ENCODE results near the gene GABBR2.
"Not testable (repeated sequence)": the region's sequence is repeated elsewhere in the genome, so short reads cannot be mapped to it uniquely, and the experiment has no call there.

GABBR2 gene

DNA sequence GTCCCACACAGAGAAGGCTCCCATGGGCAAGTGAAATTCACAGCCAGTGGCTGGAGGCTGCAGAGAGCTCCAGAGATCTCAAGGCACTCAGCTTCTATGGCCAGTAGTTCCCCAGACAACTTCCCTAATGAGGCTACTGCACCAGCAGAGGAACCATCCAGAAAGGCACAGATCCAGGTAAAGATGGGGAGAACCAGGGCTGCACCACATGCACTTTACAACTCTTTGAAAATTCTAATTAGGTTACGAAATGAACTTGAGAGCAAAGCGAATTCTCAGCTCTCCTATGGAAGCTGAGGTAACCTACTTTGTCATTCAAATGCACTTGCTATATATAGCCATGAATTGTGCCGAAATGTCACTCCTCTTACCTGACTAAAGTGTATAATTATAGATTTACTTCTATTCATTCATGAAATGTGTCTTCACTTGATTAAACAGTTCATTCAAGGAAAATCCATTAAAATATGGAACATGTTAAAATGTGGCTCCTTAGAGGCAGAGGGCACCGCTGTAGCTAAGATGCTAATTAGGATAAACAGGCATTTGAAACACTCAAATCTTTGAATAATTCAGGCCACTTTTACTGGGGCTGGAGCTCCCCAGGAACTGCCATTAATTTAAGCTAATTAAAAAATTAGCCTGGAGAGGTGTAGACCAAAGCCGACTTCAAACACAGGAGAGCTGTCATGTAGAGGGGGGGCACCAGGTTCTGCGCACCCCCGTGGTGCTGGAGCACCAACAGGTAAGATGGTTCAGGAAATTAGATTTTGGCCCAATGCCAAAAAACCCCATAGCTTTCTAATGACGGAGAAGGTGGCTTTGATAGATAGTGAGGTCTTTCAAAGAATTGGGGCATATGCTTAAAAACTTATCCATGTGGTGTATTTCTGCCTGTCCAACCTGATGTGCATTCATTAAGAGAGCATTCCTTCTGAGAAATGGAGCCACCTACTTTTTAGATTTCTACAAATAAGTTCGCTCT is 204.1 kb downstream of the GABBR2 start:
- no peak for DNase-seq

DNA sequence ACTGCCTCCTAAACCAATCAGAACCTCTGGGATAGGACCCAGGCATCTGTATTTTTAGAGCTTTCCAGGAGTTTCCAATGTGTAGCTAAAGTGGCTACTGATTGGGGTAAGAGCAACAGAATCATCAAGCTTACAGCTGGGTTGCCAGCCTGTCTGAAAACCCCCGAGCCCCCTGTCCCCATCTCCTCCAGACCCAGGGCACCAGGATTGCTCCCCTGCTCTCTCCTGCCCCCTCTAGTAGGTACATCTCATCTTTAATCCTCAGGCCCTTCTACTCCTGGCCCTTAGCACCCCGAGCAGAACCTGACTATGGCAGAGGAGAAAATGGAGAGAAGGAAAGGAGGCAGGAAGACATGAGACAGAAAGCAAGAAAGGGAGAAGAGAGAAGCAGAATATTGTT is 204.9 kb downstream of the GABBR2 start:
- DNase-seq, result no peak

DNA sequence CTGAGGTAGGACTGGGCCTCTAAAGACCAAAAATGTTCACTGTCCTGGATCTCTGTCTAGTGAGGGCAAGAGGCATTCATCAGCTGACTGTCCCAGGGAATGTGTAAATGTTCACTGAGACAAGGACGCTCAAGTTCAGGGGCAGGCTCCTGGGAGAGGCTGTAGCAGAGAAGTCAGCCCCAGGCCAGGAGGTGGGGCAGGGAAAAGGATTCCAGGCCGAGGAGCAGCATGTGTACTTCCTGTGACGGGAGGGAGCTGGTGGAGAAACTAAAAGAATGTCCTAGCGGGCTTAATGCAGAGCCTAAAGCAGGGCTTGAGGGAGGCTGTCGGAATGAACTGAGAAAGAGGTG is 205.8 kb downstream of the GABBR2 start:
- DNase-seq, result no peak

DNA sequence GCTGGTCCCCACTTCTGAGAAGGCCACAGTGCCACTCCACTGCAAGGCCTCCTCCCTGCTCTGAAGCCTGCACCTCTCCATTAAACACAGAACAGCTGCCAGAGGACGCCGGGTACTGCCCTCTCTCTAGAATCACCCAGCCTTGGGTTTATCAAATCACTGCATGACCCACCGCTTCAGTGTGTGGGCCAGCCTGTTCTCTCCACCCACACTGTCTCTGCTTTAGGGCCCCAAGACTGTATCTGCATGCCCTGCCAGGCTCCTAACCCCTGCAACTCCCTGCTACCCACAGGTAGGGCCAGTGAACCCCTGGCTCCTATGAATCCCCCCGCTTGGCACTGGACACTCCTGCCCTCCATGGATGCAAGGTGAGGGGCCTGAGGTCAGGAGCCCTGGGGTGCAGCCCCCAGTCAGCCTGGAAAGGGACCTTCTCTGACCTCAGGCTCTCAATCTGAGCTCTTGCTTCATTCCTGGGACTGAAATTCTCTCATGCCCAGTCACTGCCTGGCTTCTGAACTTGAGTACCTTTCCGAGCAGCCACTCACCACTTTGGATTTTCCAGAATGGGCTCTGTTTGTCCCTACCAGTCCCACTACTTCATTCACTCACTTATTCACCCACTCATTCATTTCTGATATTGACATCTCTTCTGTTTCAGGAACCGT is 206.3 kb downstream of the GABBR2 start:
- DNase-seq, result no peak

DNA sequence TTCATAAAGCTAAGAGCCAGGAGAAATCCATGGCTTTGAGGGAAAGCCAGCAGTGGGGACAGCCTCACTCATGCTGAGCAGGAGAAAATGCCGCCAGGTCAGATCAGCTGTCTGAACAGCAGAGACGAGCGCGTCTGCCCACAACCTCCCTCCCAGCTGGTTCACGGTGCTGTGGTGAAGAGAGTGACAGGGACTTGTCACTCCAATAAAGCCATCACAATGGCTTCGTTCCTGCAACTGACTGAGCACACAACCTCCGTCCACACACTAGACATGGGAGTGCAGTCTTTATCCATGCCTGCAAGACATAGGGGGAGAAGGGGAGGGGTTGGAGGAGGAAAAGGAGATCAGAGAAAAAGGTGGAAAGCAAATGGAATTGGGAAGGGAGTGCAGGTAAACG is 206.9 kb downstream of the GABBR2 start:
- no peak for DNase-seq

DNA sequence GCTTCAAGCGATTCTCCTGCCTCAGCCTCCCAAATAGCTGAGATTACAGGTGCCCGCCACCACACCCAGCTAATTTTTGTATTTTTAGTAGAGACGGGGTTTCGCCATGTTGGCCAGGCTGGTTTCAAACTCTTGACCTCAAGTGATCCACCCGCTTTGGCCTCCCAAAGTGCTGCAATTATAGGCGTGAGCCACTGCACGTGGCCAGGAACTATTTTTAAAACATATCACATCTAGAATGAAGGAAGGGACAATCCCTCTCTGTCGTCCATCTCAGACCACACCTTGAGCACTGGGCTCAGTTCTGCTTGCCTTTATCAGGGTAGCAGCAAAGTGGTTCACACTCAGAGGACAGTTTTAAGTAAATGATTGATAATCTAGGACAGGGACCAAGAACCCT is 207.5 kb downstream of the GABBR2 start:
- not testable (repeated sequence) for DNase-seq

DNA sequence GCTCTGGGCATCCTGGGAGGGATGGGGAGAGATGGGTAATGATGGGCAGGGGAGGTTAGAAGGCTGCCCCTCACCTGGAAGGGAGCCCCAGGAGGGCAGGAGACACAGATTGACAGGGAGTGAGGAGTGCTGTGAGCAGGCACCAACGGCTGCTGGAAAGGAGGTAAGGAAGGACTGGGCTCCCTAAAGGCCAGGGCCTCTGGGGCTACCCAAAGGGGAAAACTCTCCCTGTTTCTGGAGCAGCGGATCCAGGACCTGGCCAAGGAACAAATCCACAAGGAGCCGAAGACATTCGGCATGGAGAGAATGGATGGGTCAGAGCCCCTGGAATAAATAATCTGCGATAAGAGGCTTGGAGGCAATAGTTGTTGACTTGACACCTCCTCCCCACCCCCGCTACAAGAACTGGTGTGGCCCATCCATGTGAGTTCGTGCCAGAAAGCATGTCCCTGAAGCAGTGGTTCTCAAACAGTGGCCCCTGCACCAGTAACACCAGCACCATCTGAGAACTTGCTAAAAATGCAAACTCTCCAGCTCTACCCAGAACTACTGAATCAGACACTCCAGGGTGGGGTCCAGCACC is 208.3 kb downstream of the GABBR2 start:
- DNase-seq, result no peak

DNA sequence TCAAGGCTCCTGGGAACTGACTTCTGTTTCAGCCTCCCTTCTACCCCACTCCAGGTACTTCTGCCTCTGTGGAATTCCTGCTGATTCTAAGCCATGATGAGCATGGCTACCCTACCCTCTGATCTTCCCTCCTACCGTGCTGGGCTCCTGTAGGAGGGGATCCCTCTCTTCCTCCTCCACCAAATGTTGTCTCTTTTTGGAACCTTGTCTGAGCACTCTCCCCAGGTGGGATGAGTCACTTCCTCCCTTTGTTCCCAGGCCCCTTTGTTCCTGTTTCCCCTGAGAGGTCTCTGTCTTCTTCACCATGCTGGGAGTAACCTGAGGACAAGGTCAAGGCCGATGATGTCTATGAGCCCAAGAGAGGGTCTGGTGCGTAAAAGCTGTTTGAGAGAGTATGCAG is 213.2 kb downstream of the GABBR2 start:
- DNase-seq, result no peak

DNA sequence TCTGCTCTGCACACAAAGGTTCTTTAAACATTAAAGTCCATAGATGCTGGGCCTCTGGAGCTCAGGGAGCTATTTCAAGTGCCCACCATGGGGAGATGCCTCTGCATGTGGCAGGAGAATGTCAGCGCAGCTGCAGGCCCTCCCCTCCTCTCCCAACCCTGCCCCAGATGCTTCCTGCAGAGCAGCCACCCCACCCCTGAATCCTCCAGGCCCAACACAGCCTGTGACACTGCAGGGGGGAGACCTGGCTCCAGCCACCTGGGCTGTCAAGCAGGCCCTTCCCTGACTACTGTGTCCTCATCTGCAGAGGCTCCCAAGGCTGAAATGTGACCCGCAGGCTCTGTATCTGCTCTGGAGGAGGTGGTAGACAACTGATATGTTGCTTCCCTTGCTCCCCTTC is 213.9 kb downstream of the GABBR2 start:
- no peak for DNase-seq

DNA sequence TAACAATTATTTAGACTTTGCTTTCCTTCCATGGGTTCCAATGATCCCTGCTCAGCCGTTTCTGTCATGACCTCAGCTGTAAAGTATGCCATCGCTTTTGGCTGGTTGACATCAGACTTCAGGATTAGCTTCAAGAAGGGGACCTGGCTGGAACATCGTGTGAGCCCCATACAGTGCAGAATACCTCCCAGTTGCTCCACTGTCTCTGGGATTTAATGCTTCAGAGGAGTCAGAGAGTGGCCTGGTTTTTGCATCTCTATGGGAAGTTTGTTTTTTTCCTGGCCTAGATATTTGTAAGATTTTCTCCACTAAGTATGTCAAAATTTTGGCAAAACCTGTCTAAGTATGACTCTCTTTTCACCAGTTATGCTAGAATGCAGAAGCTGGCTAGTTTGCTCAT is 216.9 kb downstream of the GABBR2 start:
- no peak for DNase-seq

DNA sequence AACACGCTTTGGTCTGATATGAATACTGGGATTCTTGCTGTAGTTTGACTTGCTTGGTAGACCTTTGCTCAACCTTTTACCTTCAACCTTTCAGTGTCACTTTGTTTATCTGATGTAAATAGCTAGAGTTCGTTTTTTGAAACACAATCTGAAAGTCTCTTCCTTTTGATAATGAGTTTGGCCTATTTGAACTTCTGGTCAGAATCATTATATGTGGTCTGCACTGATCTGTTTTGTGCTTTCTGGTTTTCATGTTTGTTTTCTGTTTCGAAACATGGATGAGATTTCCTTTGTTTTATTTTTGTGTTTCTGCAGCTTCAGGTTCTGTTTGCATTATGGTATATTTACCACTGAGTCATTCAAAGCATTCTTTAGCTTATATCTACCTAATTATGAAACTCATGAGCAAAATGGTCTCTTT is 217.5 kb downstream of the GABBR2 start:
- DNase-seq, result no peak

DNA sequence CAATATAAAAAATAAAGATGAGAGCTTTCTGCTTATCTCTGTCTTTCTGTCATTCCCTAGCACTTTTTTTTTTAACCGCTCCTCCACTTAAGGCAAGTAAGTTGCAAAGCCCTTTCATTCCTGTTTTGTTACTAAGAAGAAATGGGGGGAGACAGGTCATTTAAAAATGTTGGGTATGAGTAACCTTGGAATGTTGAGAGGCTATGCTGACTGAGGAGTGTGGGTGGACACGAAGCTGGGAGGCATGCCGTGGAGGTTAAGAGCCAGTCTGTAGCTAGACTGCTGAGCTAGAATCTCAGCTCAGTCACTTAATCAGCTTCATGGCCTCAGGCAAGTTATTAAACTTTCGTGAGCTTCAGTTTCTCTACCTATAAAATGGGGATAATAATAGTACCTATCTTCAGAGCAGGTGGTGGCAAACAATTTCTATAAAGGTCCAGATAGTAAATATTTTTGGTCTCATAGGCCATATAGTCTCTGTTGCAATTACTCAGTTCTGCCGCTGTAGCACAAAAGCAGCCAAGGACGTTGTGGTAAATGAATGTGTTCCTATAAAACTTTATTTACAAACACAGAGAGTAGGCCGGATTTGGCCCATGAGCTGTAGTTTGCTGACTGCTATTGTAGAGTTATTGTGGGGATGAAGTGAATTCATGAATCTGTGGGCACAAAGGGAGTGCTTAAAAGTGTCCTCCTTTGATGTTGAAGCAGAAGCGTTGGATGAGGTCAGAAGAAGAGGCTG is 220.0 kb downstream of the GABBR2 start:
- DNase-seq, result no peak

DNA sequence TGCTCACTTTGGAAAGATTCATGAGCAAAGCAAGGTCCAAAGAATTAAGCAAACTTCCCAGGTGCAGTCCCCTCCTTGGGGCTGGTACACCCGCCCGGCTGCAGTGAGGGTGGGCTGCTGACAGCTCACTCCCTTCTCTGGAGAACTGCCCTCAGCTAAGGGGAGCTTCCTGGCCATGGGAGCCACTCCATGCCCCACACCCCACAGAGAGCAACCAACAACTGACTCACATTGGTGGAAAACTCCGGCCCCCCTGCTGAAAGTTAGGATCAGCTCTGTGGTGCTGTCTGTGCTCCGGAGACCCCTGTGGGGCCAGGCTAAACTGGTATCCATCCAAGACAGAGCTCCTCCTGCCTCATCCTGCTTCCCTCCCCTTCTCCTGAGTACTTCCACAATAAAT is 223.0 kb downstream of the GABBR2 start:
- DNase-seq, result no peak

DNA sequence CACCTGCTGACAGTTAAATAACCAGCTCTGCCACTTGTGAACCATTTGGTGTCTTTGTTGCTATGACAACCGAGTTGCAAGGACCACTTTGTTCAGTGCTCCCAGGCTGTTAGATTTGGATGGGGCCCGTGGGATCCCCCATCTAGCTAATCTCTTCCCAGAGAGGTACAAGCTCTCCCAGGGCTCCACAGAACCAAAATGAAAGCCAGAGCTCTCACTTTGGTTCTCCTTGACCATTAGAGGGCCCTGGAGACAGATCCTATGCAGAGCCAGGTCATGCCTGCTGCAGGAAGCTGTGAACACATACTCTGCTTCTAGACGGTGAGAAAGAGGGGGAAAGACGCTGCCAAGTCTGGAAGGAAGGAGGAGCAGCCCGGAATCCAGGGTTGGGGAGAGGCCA is 224.6 kb downstream of the GABBR2 start:
- no peak for DNase-seq

DNA sequence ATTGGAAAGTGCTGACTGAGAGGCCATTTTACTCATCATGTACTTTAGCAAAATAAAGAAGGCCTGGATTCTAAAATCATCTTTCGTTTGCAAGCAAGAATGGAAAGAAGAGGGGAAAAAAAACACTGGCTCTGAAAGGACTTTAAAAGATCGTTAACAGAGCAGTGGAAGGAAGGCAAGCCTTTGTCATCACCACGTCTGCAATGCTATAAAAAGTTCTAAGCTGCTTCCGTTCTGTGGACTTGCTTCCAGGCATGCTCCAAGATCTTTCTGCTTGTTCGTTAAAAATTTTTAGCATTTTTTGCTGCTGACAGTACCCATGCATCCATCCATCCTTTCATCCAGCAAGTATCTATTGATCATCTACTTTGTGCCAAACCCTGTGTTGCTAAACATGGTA is 226.5 kb downstream of the GABBR2 start:
- DNase-seq, result no peak

DNA sequence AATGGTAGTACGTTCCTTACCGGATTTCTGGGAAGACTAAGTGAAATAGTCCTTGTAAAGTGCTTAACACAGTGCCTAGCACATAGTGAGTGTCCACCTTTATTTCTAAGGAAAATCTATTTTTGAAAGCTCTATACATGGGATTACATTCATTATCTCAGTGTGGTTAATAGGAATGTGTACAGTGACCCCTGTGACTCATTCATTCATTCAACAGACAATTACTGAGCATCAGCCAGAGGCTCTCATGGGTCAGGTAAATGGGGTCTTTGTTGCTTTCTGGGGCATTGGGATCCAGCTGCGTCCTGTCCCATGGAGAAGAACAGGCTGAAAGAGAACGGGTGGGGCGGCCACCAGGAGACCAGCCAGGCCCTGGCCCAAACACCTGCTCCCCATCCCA is 227.1 kb downstream of the GABBR2 start:
- no peak for DNase-seq

DNA sequence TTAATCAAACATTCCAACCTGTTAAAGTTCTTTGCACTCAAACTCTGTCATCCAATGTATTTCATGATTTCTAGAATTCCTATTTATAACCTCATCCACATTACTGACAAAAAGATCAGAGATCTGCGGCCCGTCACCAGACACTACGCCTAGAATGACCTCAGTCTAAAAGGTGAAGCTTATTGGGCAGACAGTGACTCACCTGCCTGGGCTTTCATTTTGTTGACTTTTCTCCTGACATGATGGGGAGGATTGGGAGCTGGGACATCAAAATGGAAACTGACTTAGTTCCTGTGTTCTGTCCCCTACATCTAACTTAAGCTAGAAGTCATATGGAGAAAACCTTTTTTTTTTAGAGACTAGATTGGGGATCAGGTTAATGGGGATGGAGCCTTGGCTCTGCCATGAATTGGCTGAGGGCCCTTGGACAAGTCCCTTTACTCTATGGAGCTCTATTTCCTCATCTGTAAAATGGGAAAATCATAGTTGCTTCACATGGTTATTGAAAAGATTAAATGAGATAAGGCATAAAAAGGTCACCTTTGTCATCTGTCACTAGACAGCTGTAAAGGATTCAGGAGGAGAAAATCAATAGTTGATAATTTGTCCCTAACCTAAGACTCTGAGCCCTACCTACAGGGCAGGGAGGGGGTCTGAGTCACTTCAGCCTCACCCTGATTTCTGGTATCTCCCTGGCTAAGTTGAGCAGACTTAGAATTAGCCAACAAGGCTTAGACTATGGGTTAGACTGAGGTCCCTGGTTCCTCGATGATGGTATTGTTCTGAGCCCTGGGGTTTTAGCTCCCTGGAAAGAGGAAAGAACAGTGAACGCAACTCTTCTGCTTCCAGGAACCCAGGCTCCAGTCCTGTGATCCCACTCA is 228.5 kb downstream of the GABBR2 start:
- no peak for DNase-seq

DNA sequence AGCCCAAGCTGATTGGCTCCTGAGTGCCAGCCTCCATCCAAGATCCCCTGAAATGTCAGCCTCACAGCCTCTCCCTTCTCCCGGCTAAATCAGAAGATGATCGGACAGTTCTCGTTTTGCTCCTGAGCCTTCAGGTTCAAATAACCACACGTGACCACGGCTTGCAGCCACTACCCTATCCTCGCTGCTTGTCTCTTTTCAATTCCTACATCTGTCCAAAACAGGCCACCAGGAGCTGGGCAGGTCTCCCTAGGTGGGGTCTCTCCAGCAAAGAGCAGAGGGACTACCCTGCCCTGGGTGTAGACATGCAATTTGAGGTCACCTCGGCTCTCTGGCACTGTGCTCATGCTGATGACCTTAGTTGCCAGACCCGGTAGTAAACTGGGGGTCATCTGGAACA is 229.3 kb downstream of the GABBR2 start:
- no peak for DNase-seq

DNA sequence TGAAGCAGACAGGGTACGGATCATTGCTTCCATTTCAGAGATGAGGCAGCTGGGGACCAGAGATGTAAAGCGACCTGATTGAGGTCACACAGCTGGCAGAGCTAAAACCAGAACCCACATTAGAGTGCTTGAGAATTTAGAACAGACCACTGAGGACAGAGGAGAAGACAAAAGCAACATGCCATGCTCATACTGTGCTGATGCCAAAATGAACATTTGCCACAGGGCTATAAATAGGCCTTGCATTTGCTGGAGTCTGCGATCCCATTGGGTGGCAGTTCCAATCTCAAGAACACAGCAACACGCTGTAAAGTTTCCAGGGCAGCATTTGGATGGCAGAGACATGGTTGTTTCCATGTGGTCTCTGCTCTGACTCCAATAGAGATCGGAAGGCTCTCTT is 230.9 kb downstream of the GABBR2 start:
- DNase-seq, result no peak

DNA sequence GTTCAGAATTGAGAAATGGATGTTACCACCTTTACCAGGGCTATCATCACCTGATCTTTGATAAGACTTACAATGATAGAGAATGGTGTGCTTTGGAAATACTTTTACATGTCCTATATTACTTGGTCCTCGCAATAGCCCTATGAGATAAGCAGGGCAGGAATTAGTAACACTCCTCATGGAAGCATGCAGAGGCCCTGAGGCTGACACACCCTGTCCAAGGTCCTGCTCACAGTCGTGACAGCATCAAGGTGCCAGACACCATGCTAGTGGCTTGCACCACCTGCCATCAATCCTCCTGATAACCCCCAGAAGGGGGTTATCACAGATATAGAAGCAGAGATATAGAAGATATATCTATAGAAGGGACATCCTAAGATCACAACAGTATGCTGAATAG is 236.5 kb downstream of the GABBR2 start:
- DNase-seq, result no peak

DNA sequence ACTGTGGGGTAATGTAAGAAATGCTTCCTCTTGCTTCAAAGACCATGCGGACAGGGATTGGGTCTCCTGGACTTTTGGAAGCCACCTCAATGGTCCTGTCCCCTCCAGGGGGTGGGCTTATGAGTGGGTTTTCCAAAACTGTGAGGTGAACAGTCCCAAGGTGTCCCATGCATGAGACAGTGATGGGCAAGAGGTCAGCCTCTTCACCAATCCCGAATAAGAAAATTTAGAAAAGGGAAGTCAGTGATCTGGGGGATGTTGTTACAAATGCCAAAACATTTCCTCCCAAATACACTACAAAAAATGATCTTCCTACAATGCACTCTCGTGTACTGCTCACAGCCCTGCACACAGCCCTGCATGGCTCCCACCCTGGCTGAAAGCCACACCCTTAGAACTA is 237.6 kb downstream of the GABBR2 start:
- DNase-seq, result no peak

DNA sequence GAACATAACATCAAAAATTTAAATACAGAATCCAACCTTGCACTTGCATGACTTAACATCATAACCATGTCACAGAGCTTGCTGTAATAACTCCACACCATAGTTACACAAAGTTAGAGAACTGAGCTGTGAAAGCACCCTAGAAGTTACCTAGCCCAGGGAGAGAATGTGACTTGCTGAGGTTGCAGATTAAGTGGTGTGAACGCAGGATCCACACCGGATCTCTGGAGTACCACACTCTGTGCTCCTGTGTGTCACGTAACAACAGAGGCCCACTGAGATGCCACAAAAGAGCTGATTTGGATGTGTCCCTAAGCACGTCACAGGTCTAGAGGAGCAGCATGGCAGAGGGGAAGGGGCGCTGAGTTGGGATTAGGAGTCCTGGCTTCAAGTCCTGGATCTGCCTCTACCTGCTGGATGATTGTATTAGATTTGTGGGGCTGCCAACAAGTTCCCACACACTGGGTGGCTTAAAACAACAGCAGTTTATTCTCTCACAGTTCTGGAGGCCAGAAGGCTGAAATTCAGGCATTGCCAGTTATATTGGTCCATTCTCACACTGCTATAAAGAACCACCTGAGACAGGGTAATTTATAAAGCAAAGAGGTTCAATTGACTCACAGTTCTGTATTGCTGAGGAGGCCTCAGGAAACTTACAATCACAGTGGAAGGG is 240.0 kb downstream of the GABBR2 start:
- no peak for DNase-seq

Data from DMS153 (cell line).